Astrocyte of the spinal cord (primary cell): ENCODE measurements around the gene STAB2.

Experiments
- DNase-seq: peaks from one replicate; pipeline ENCODE4 v3.0.0; 2011; ENCODE audit warnings: low read depth, low spot score
- H3K4me3 ChIP-seq: 2 replicates; pipeline ENCODE4 v1.5.1; 2011; ENCODE audit warnings: low read depth, mild to moderate bottlenecking, low read length, moderate library complexity
- CTCF ChIP-seq: IDR thresholded peaks from 2 replicates; pipeline ENCODE4 v1.5.1; 2012; ENCODE audit warnings: low read depth, mild to moderate bottlenecking, low read length, inconsistent platforms
- in situ Hi-C: cut with HindIII; loops from 2 replicates; pipeline ENCODE4 v1.10.0; 2017; ENCODE audit warnings: low sequenced_read_pairs

The STAB2 gene

GRCh38 chr12:103667125-103667524, 80.1 kb downstream of the STAB2 start:
- in situ Hi-C loops = no loop called here
- no peak for DNase-seq
- no peak overlapping the region for H3K4me3 ChIP-seq
- no peak for TF ChIP-seq CTCF

GRCh38 chr12:103668520-103668919, 81.4 kb downstream of the STAB2 start:
- no peak overlapping the region for H3K4me3 ChIP-seq
- DNase-seq = no peak
- in situ Hi-C loops = no loop called here
- TF ChIP-seq CTCF = no peak

- no peak for DNase-seq
- TF ChIP-seq CTCF = no peak
- in situ Hi-C loops = no loop called here
- H3K4me3 ChIP-seq = no peak overlapping the region
Measured at GRCh38 chr12:103671367-103671766, 84.3 kb downstream of the STAB2 start.

- no peak for TF ChIP-seq CTCF
- H3K4me3 ChIP-seq = no peak overlapping the region
- in situ Hi-C loops = no loop called here
- no peak for DNase-seq
Measured at GRCh38 chr12:103672401-103673119, 85.5 kb downstream of the STAB2 start.

GRCh38 chr12:103673487-103673886, 86.4 kb downstream of the STAB2 start:
- no peak overlapping the region for H3K4me3 ChIP-seq
- TF ChIP-seq CTCF = no peak
- in situ Hi-C loops = no loop called here
- no peak for DNase-seq

- H3K4me3 ChIP-seq = no peak overlapping the region
- DNase-seq = no peak
- in situ Hi-C loops = no loop called here
- no peak for TF ChIP-seq CTCF
Measured at GRCh38 chr12:103673891-103674375, 86.9 kb downstream of the STAB2 start.
